Kidney epithelial cell (primary cell): ENCODE data around the gene LARGE1. TPM values are rescaled to one million over a fixed set of nuclear protein-coding genes. Genes with fewer than 3 reads are reported as not detected.

Source experiments
- DNase-seq: peaks from one replicate; pipeline ENCODE4 v3.0.0-alpha.2; 2010; ENCODE audit warnings: low read depth
- H3K27me3 ChIP-seq: 2 replicates; pipeline ENCODE4 v1.6.0; 2011; ENCODE audit warnings: low read length; ENCODE audit not compliant: control insufficient read depth, insufficient read depth
- H3K36me3 ChIP-seq: 2 replicates; pipeline ENCODE4 v1.5.1; 2011; ENCODE audit warnings: low read length; ENCODE audit not compliant: control insufficient read depth, insufficient read depth
- H3K4me3 ChIP-seq: 2 replicates; pipeline ENCODE4 v1.5.1; 2011; ENCODE audit warnings: low read depth, mild to moderate bottlenecking, control low read depth, low read length
- total RNA-seq: library from RNA; depleted of rRNA; stranded (reverse); fragments of >200 nt; gene quantifications from 2 replicates; pipeline ENCODE4 v1.2.3, GENCODE V29; 2015
- TF ChIP-seq, protein P1 (sequence below): IDR thresholded peaks from 2 replicates; pipeline ENCODE4 v1.5.1; 2011; ENCODE audit warnings: mild to moderate bottlenecking, moderate library complexity, low read length, control low read depth, inconsistent platforms; ENCODE audit not compliant: insufficient read depth, poor library complexity, severe bottlenecking

LARGE1 gene
- total RNA-seq, 1 donor from 2014 or later: 17.8 TPM

DNA sequence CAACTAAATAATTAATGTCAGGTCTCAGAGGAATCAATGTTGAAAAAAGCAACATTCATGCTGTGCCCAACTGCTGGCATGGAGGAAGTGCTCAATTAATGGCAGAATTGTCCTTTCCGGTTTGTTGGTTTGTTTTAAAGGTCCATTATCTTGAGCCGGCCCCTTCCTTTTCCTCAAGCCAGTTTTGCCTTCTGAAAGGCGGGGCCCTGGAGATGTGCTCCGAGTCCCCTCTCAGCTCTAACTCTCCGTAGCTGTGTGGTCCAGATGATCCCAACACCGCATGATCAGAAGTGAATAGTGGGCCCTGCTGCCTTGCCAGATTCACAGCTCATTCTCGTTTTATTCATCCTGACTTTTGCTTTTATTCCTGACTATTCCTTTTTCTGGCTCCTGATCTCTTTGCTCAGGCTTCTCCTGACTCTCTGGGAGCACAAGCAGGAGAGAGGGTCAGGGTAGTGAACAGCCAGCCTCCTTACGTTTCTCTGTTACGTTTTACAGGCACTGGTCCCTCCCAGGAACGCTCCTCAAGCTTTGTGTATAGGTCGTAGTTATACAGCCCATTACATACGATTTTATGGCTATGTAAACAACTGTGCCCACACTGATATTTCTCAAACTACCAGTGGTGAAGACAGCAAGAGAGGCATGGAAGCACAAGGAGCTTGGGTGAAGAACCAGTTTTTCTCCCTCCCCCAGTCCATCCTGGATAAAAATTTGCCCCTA lies 265.9 kb downstream of the LARGE1 start:
- Histone ChIP-seq H3K27me3 (no peaks in the 10 kb centered on the region), H3K36me3 (peaks cover 2% of the 10 kb centered on the region), H3K4me3 (no peak overlapping the region)
- TF ChIP-seq, protein P1, sequence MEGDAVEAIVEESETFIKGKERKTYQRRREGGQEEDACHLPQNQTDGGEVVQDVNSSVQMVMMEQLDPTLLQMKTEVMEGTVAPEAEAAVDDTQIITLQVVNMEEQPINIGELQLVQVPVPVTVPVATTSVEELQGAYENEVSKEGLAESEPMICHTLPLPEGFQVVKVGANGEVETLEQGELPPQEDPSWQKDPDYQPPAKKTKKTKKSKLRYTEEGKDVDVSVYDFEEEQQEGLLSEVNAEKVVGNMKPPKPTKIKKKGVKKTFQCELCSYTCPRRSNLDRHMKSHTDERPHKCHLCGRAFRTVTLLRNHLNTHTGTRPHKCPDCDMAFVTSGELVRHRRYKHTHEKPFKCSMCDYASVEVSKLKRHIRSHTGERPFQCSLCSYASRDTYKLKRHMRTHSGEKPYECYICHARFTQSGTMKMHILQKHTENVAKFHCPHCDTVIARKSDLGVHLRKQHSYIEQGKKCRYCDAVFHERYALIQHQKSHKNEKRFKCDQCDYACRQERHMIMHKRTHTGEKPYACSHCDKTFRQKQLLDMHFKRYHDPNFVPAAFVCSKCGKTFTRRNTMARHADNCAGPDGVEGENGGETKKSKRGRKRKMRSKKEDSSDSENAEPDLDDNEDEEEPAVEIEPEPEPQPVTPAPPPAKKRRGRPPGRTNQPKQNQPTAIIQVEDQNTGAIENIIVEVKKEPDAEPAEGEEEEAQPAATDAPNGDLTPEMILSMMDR: no peak
- DNase-seq: no peak

DNA sequence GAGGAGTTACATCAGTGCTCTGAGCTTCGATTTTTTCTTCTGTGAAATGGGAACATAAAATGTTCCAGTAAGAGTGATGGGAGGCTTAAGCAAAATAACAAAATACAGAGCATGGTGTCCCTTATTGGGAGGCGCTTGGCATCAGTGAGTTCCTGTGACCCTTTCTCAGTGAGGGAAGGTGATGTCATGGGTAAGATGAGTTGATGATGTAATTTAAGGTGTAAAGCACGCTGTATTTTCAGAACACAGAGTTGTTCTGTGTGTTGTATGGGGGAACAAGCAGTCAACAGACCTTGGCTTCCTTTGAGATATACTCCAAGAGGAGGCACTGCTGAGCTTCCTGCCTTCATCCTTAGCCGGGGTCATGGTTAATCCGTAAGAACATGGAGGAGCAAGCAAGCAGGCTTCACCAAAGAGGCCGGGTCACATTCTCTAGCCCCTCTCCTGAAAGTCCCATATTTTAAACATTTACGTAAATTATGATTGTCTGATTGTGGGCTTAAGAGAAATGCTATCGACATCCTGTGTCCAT lies 266.7 kb downstream of the LARGE1 start:
- Histone ChIP-seq H3K4me3 (no peak overlapping the region), H3K27me3 (no peaks in the 10 kb centered on the region), H3K36me3 (peaks cover 2% of the 10 kb centered on the region)
- TF ChIP-seq, protein P1: no peak
- DNase-seq: no peak

DNA sequence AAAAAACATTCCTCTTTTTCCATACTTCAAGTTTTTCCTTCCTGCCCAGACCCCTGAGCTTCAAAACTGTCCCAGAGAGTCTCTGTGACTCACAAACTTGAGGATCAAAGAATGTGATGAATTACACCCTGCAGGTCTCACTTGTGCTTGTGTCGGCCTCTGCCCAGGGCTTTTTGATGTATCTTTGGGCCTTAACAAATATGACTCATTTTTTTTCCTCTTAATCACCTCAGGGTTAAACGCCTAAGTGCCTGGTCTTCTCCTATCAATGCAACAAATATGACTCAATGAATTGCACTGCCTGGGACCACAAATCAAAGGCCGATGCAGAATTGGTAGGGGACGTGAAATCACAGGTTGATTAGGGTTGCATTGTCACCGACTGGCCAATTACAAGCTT lies 267.7 kb downstream of the LARGE1 start:
- no peaks in the 10 kb centered on the region for H3K27me3 ChIP-seq
- H3K36me3 ChIP-seq: peaks cover 2% of the 10 kb centered on the region
- TF ChIP-seq, protein P1: no peak
- H3K4me3 ChIP-seq: no peak overlapping the region
- DNase-seq: peak; percentile 5

DNA sequence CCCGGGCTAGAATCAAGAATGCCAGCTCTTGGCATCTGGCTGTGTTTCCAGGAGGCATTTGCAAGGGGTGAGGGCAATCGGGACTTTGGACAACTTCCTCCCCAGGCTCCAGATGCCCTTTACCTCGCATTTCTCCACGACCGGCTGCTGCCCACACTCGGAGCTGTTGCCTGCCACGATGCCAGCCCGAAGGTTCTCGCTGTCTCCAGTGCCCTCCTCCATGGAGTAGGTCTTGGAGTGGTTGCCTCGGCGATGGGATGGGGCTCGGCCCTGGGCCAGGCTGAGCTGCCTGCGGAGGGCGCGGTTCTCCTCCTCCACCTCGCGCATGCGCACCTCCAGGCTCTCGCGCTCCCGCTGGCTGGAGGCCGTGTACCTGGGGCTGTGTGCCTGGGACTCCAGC lies 270.0 kb downstream of the LARGE1 start:
- DNase-seq: no peak
- Histone ChIP-seq H3K36me3 (peaks cover 2% of the 10 kb centered on the region), H3K27me3 (no peaks in the 10 kb centered on the region), H3K4me3 (no peak overlapping the region)
- TF ChIP-seq, protein P1: no peak

DNA sequence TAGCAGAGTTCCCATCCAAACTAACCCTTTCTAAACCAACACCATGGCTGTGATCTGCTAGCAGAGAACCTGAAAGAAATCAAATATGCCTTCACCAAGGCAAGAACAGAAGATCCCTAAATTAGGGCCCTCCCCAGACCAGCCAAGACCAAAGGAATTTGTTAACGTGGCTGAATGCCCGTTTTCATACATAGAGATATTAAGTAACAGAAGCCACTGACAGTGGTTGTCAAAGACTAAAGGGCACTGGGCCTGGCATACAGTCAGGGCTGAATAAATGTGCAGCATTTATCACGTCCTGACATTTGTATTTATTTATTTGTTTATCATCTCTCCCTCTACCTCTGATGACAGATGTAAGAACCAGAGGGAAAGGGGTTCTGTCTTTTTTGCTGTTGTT lies 271.8 kb downstream of the LARGE1 start:
- DNase-seq: no peak
- Histone ChIP-seq H3K4me3 (no peak overlapping the region), H3K36me3 (peaks cover 2% of the 10 kb centered on the region), H3K27me3 (no peaks in the 10 kb centered on the region)
- TF ChIP-seq, protein P1: no peak

DNA sequence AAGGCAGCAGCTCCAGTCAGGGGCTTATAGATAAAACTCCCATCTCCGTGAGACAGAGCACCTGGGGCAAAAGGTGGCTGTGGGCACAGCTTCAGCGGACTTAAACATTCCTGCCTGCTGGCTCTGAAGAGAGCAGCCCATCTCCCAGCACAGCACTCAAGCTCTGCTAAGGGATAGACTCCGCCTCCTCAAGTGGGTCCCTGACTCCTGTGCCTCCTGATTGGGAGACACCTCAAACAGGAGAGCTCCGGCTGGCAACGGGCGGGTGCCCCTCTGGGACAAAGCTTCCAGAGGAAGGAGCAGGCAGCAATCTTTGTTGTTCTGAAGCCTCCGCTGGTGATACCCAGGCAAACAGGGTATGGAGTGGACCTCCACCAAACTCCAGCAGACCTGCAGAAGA lies 279.4 kb downstream of the LARGE1 start:
- Histone ChIP-seq H3K36me3 (no peaks in the 10 kb centered on the region), H3K4me3 (no peak overlapping the region), H3K27me3 (no peaks in the 10 kb centered on the region)
- DNase-seq: no peak
- TF ChIP-seq, protein P1: no peak
